ENCODE results near the gene LCLAT1. TPM values are rescaled to one million over a fixed set of nuclear protein-coding genes. Genes with fewer than 3 reads are reported as not detected.
"Not testable (repeated sequence)": the region's sequence is repeated elsewhere in the genome, so short reads cannot be mapped to it uniquely, and the experiment has no call there.

Gene LCLAT1
- total RNA-seq, 1 donor from 2014 or later: 14.6 TPM

- no peak for DNase-seq
Observed at GRCh38 chr2:30456106-30456505, 9.1 kb downstream of the LCLAT1 start.

GRCh38 chr2:30456579-30456978 is 9.5 kb downstream of the LCLAT1 start:
- no peak for DNase-seq

GRCh38 chr2:30457296-30457695 is 10.2 kb downstream of the LCLAT1 start:
- no peak for DNase-seq

GRCh38 chr2:30459140-30459539 is 12.1 kb downstream of the LCLAT1 start:
- no peak for DNase-seq

- no peak for DNase-seq
Observed at GRCh38 chr2:30462131-30462857, 15.2 kb downstream of the LCLAT1 start.

GRCh38 chr2:30463535-30463934 is 16.5 kb downstream of the LCLAT1 start:
- no peak for DNase-seq

- no peak for DNase-seq
Observed at GRCh38 chr2:30464544-30465170, 17.6 kb downstream of the LCLAT1 start.

GRCh38 chr2:30465171-30465545 is 18.1 kb downstream of the LCLAT1 start:
- no peak for DNase-seq

GRCh38 chr2:30466216-30466615 is 19.2 kb downstream of the LCLAT1 start:
- no peak for DNase-seq

- DNase-seq: not testable (repeated sequence)
Observed at GRCh38 chr2:30467062-30467826, 20.2 kb downstream of the LCLAT1 start.

GRCh38 chr2:30470426-30470825 is 23.4 kb downstream of the LCLAT1 start:
- no peak for DNase-seq

- no peak for DNase-seq
Observed at GRCh38 chr2:30472326-30472725, 25.3 kb downstream of the LCLAT1 start.

GRCh38 chr2:30475542-30475941 is 28.5 kb downstream of the LCLAT1 start:
- no peak for DNase-seq

GRCh38 chr2:30476636-30477035 is 29.6 kb downstream of the LCLAT1 start:
- DNase-seq: no peak

- no peak for DNase-seq
Observed at GRCh38 chr2:30480703-30481322, 33.8 kb downstream of the LCLAT1 start.

- no peak for DNase-seq
Observed at GRCh38 chr2:30481323-30481800, 34.3 kb downstream of the LCLAT1 start.

- no peak for DNase-seq
Observed at GRCh38 chr2:30482011-30482410, 35.0 kb downstream of the LCLAT1 start.

- no peak for DNase-seq
Observed at GRCh38 chr2:30484145-30484544, 37.1 kb downstream of the LCLAT1 start.

- DNase-seq: no peak
Observed at GRCh38 chr2:30484995-30485394, 37.9 kb downstream of the LCLAT1 start.

- DNase-seq: no peak
Observed at GRCh38 chr2:30486655-30487054, 39.6 kb downstream of the LCLAT1 start.

- no peak for DNase-seq
Observed at GRCh38 chr2:30487603-30488002, 40.6 kb downstream of the LCLAT1 start.

GRCh38 chr2:30488012-30488659 is 41.1 kb downstream of the LCLAT1 start:
- DNase-seq: no peak

GRCh38 chr2:30491225-30491624 is 44.2 kb downstream of the LCLAT1 start:
- no peak for DNase-seq

Data from dermis blood vessel endothelial cell (primary cell).